Activated CD8-positive, alpha-beta memory T cell treated with anti-CD3 and anti-CD28 coated beads, Interleukin-2, amount 10 ng/mL, durations not matched to agents 7 days and 5 days (primary cell): ENCODE measurements around the gene GSTM2. TPM values are rescaled to one million over a fixed set of nuclear protein-coding genes. Genes with fewer than 3 reads are reported as not detected.
"Not testable (repeated sequence)": the region's sequence is repeated elsewhere in the genome, so short reads cannot be mapped to it uniquely, and the experiment has no call there.

ENCODE experiments used
- ATAC-seq: fragments of 150-1000 bp; cut with Tn5 transposase; one replicate; pipeline ENCODE4 v1.10.0; 2021; ENCODE audit warnings: moderate library complexity
- CTCF ChIA-PET: fragments of 350-600 bp; sonication (Branson Sonifier 250); formaldehyde crosslinking; loops from one replicate; lab custom pipeline; 2021; ENCODE audit warnings: antibody characterized with exemption; lab: Charles Lee
- DNase-seq: peaks from one replicate; pipeline ENCODE4 v3.0.0-alpha.2; 2020
- H3K27ac Mint-ChIP-seq: one replicate; pipeline ENCODE4 v1.8.0; 2021; ENCODE audit warnings: mild to moderate bottlenecking, mixed read lengths
- H3K27me3 Mint-ChIP-seq: one replicate; pipeline ENCODE4 v1.8.0; 2021; ENCODE audit warnings: mixed read lengths
- H3K36me3 Mint-ChIP-seq: one replicate; pipeline ENCODE4 v1.8.0; 2021; ENCODE audit warnings: mild to moderate bottlenecking, mixed read lengths
- H3K4me1 Mint-ChIP-seq: one replicate; pipeline ENCODE4 v1.8.0; 2021; ENCODE audit warnings: mixed read lengths
- H3K4me3 Mint-ChIP-seq: one replicate; pipeline ENCODE4 v1.8.0; 2021; ENCODE audit warnings: mild to moderate bottlenecking, moderate library complexity, mixed read lengths
- H3K9me3 Mint-ChIP-seq: one replicate; pipeline ENCODE4 v1.8.0; 2022; ENCODE audit warnings: low read depth, mixed read lengths
- total RNA-seq, 2 experiments: library from RNA; stranded (reverse); gene quantifications; one replicate each; pipeline ENCODE4 v1.2.3, GENCODE V29; 2021

Gene GSTM2
- total RNA-seq, 2 experiments from 2014 or later = 8.0 to 17.8 TPM

GRCh38 chr1:109708949-109709348 is 41.1 kb downstream of the GSTM2 start:
- not testable (repeated sequence) for H3K4me1 Mint-ChIP-seq

GRCh38 chr1:109709822-109710221 is 42.0 kb downstream of the GSTM2 start:
- not testable (repeated sequence) for H3K4me3 Mint-ChIP-seq, ATAC-seq, H3K36me3 Mint-ChIP-seq, DNase-seq, H3K4me1 Mint-ChIP-seq, H3K9me3 Mint-ChIP-seq, H3K27ac Mint-ChIP-seq
- CTCF ChIA-PET = interaction anchor here (0.8 kb wide), 1 partner anchor 275 kb away, joined by 3 read pairs; the partner anchor contains the start of gene AHCYL1
- peaks cover 19% of the 10 kb centered on the region for H3K27me3 Mint-ChIP-seq

More at GRCh38 chr1:109708949-109709348, 41.1 kb downstream of the GSTM2 start:
- H3K27me3 Mint-ChIP-seq = peaks cover 15% of the 10 kb centered on the region
- H3K4me3 Mint-ChIP-seq, H3K9me3 Mint-ChIP-seq, H3K27ac Mint-ChIP-seq, DNase-seq, H3K36me3 Mint-ChIP-seq, ATAC-seq: not testable (repeated sequence)
- CTCF ChIA-PET = interaction anchor here (0.8 kb wide), 1 partner anchor 276 kb away, joined by 3 read pairs; the partner anchor contains the start of gene AHCYL1

- DNase-seq, H3K27ac Mint-ChIP-seq, CTCF ChIA-PET, H3K36me3 Mint-ChIP-seq, H3K4me1 Mint-ChIP-seq, H3K9me3 Mint-ChIP-seq, H3K4me3 Mint-ChIP-seq, ATAC-seq: not testable (repeated sequence)
- peaks cover 20% of the 10 kb centered on the region for H3K27me3 Mint-ChIP-seq
Observed at GRCh38 chr1:109711593-109712320, 43.9 kb downstream of the GSTM2 start, which contains the start of gene GSTM5. Gene GSTM5, plus strand, starts transcription at chr1:109712251. Its CDS starts 62 bp downstream, at chr1:109712313.

- CTCF ChIA-PET = no interaction called here
- no peak for ATAC-seq
- Mint-ChIP-seq H3K4me3 (no peak overlapping the region), H3K27ac (no peak overlapping the region), H3K4me1 (no peaks in the 10 kb centered on the region), H3K27me3 (peaks cover 14% of the 10 kb centered on the region), H3K36me3 (no peaks in the 10 kb centered on the region), H3K9me3 (peaks cover 3% of the 10 kb centered on the region)
- no peak for DNase-seq
Observed at GRCh38 chr1:109712321-109712864, 44.5 kb downstream of the GSTM2 start.

GRCh38 chr1:109713636-109714035 is 45.8 kb downstream of the GSTM2 start:
- ATAC-seq (no peak), DNase-seq (no peak)
- CTCF ChIA-PET = no interaction called here
- Mint-ChIP-seq H3K36me3 (no peaks in the 10 kb centered on the region), H3K4me1 (no peaks in the 10 kb centered on the region), H3K9me3 (no peaks in the 10 kb centered on the region), H3K27me3 (peaks cover 10% of the 10 kb centered on the region), H3K27ac (no peak overlapping the region), H3K4me3 (no peak overlapping the region)

GRCh38 chr1:109714661-109715372 is 47.0 kb downstream of the GSTM2 start:
- H3K36me3 Mint-ChIP-seq = no peaks in the 10 kb centered on the region
- H3K27ac Mint-ChIP-seq = no peak overlapping the region
- no peak overlapping the region for H3K4me3 Mint-ChIP-seq
- H3K4me1 Mint-ChIP-seq = peaks cover 4% of the 10 kb centered on the region
- DNase-seq (no peak), ATAC-seq (no peak)
- CTCF ChIA-PET = interaction anchor here (1.7 kb wide), 1 partner anchor 75 kb away, joined by 3 read pairs; no protein-coding TSS in a partner anchor
- H3K9me3 Mint-ChIP-seq = no peaks in the 10 kb centered on the region
- peaks cover 10% of the 10 kb centered on the region for H3K27me3 Mint-ChIP-seq

- CTCF ChIA-PET = interaction anchor here (1.6 kb wide), 1 partner anchor 34 kb away, joined by 3 read pairs; no protein-coding TSS in a partner anchor
- Mint-ChIP-seq H3K36me3 (no peaks in the 10 kb centered on the region), H3K4me3 (no peak overlapping the region), H3K27me3 (peaks cover 12% of the 10 kb centered on the region), H3K27ac (no peak overlapping the region), H3K9me3 (no peaks in the 10 kb centered on the region), H3K4me1 (peaks cover 4% of the 10 kb centered on the region)
- DNase-seq (no peak), ATAC-seq (no peak)
Observed at GRCh38 chr1:109716121-109716520, 48.3 kb downstream of the GSTM2 start.

- Mint-ChIP-seq H3K4me3 (no peak overlapping the region), H3K4me1 (peaks cover 4% of the 10 kb centered on the region), H3K27ac (no peak overlapping the region), H3K27me3 (peaks cover 12% of the 10 kb centered on the region), H3K36me3 (no peaks in the 10 kb centered on the region), H3K9me3 (no peaks in the 10 kb centered on the region)
- no peak for ATAC-seq
- CTCF ChIA-PET = interaction anchor here (0.6 to 2.4 kb wide), 3 partner anchors 33 to 268 kb away, joined by 3 to 9 read pairs (median 3); partner anchors contain the start of gene AHCYL1
- DNase-seq = no peak
Observed at GRCh38 chr1:109716570-109717090, 48.8 kb downstream of the GSTM2 start.

- no peaks in the 10 kb centered on the region for H3K36me3 Mint-ChIP-seq
- H3K4me3 Mint-ChIP-seq = no peak overlapping the region
- H3K9me3 Mint-ChIP-seq = no peaks in the 10 kb centered on the region
- DNase-seq (no peak), ATAC-seq (no peak)
- no peak overlapping the region for H3K27ac Mint-ChIP-seq
- peaks cover 4% of the 10 kb centered on the region for H3K4me1 Mint-ChIP-seq
- peaks cover 17% of the 10 kb centered on the region for H3K27me3 Mint-ChIP-seq
- CTCF ChIA-PET = interaction anchor here (1.4 to 2.4 kb wide), 2 partner anchors 52 to 267 kb away, joined by 3 to 9 read pairs; partner anchors contain the start of gene AHCYL1
Observed at GRCh38 chr1:109717729-109718128, 49.9 kb downstream of the GSTM2 start.

- H3K27ac Mint-ChIP-seq = no peak overlapping the region
- no peaks in the 10 kb centered on the region for H3K36me3 Mint-ChIP-seq
- H3K4me3 Mint-ChIP-seq = no peak overlapping the region
- H3K27me3 Mint-ChIP-seq = peaks cover 17% of the 10 kb centered on the region
- DNase-seq (no peak), ATAC-seq (no peak)
- peaks cover 4% of the 10 kb centered on the region for H3K4me1 Mint-ChIP-seq
- CTCF ChIA-PET = interaction anchor here (1.4 to 2.4 kb wide), 2 partner anchors 51 to 266 kb away, joined by 3 to 9 read pairs; partner anchors contain the start of gene AHCYL1
- H3K9me3 Mint-ChIP-seq = no peaks in the 10 kb centered on the region
Observed at GRCh38 chr1:109718495-109718894, 50.6 kb downstream of the GSTM2 start.

GRCh38 chr1:109719337-109719837 is 51.5 kb downstream of the GSTM2 start:
- ATAC-seq (no peak), DNase-seq (no peak)
- CTCF ChIA-PET = interaction anchor here (1.4 to 2.4 kb wide), 3 partner anchors 58 to 265 kb away, joined by 4 to 9 read pairs (median 9); partner anchors contain the start of gene AHCYL1
- Mint-ChIP-seq H3K36me3 (no peaks in the 10 kb centered on the region), H3K4me3 (no peak overlapping the region), H3K9me3 (no peaks in the 10 kb centered on the region), H3K4me1 (peaks cover 4% of the 10 kb centered on the region), H3K27me3 (peaks cover 11% of the 10 kb centered on the region), H3K27ac (no peak overlapping the region)

- Mint-ChIP-seq H3K4me1 (peaks cover 4% of the 10 kb centered on the region), H3K27ac (no peak overlapping the region), H3K27me3 (peaks cover 14% of the 10 kb centered on the region), H3K9me3 (no peaks in the 10 kb centered on the region), H3K4me3 (no peak overlapping the region), H3K36me3 (no peaks in the 10 kb centered on the region)
- CTCF ChIA-PET = interaction anchor here (1.3 to 2.1 kb wide), 2 partner anchors 81 to 263 kb away, joined by 3 to 9 read pairs; partner anchors contain the start of gene AHCYL1
- ATAC-seq = no peak
- no peak for DNase-seq
Observed at GRCh38 chr1:109721042-109721441, 53.2 kb downstream of the GSTM2 start.
